Measurements from ENCODE around the gene PIEZO1.

Gene PIEZO1

GRCh38 chr16:88742896-88743605 is 42.0 kb downstream of the PIEZO1 start:
- H3K4me3 Mint-ChIP-seq = no peak overlapping the region
- no peaks in the 10 kb centered on the region for H3K9me3 Mint-ChIP-seq
- DNase-seq = no peak
- no peaks in the 10 kb centered on the region for H3K27me3 Mint-ChIP-seq
- no peak overlapping the region for H3K27ac Mint-ChIP-seq
- H3K4me1 Mint-ChIP-seq = peaks cover 40% of the 10 kb centered on the region
- peaks cover 9% of the 10 kb centered on the region for H3K36me3 Mint-ChIP-seq
- CTCF ChIA-PET = interaction anchor here (0.9 to 4.5 kb wide), 12 partner anchors 9 to 995 kb away, joined by 3 to 40 read pairs (median 4); partner anchors contain the start of genes GALNS, PIEZO1 and TRAPPC2L

- H3K27me3 Mint-ChIP-seq = no peaks in the 10 kb centered on the region
- H3K27ac Mint-ChIP-seq = no peak overlapping the region
- CTCF ChIA-PET = interaction anchor here (1.3 kb wide), 1 partner anchor 12 kb away, joined by 4 read pairs; no protein-coding TSS in a partner anchor
- peaks cover 9% of the 10 kb centered on the region for H3K36me3 Mint-ChIP-seq
- H3K4me3 Mint-ChIP-seq = no peak overlapping the region
- no peaks in the 10 kb centered on the region for H3K9me3 Mint-ChIP-seq
- H3K4me1 Mint-ChIP-seq = peaks cover 32% of the 10 kb centered on the region
- DNase-seq = no peak
Observed at GRCh38 chr16:88741368-88741767, 43.7 kb downstream of the PIEZO1 start.

GRCh38 chr16:88740727-88741055 is 44.3 kb downstream of the PIEZO1 start:
- Mint-ChIP-seq H3K27me3 (no peaks in the 10 kb centered on the region), H3K36me3 (peaks cover 9% of the 10 kb centered on the region), H3K4me3 (no peak overlapping the region), H3K27ac (no peak overlapping the region), H3K4me1 (peaks cover 25% of the 10 kb centered on the region), H3K9me3 (no peaks in the 10 kb centered on the region)
- DNase-seq = no peak
- CTCF ChIA-PET = interaction anchor here (1.3 to 2.4 kb wide), 2 partner anchors 13 to 40 kb away, joined by 4 to 6 read pairs; no protein-coding TSS in a partner anchor

- no peak overlapping the region for H3K4me3 Mint-ChIP-seq
- no peaks in the 10 kb centered on the region for H3K27me3 Mint-ChIP-seq
- peaks cover 20% of the 10 kb centered on the region for H3K4me1 Mint-ChIP-seq
- peaks cover 10% of the 10 kb centered on the region for H3K36me3 Mint-ChIP-seq
- CTCF ChIA-PET = interaction anchor here (1.0 to 2.4 kb wide), 3 partner anchors 13 to 41 kb away, joined by 3 to 6 read pairs (median 4); no protein-coding TSS in a partner anchor
- DNase-seq = no peak
- H3K27ac Mint-ChIP-seq = peak overlapping the region; percentile 55
- H3K9me3 Mint-ChIP-seq = no peaks in the 10 kb centered on the region
Observed at GRCh38 chr16:88739977-88740726, 44.9 kb downstream of the PIEZO1 start.

GRCh38 chr16:88739139-88739976 is 45.7 kb downstream of the PIEZO1 start:
- H3K27me3 Mint-ChIP-seq = no peaks in the 10 kb centered on the region
- no peak overlapping the region for H3K4me3 Mint-ChIP-seq
- CTCF ChIA-PET = interaction anchor here (0.7 to 2.7 kb wide), 4 partner anchors 19 to 192 kb away, joined by 3 to 14 read pairs (median 4); no protein-coding TSS in a partner anchor
- no peaks in the 10 kb centered on the region for H3K9me3 Mint-ChIP-seq
- DNase-seq = no peak
- peaks cover 14% of the 10 kb centered on the region for H3K4me1 Mint-ChIP-seq
- H3K27ac Mint-ChIP-seq = no peak overlapping the region
- H3K36me3 Mint-ChIP-seq = peaks cover 10% of the 10 kb centered on the region

- Mint-ChIP-seq H3K27ac (no peak overlapping the region), H3K9me3 (no peaks in the 10 kb centered on the region), H3K27me3 (no peaks in the 10 kb centered on the region), H3K4me1 (peaks cover 5% of the 10 kb centered on the region), H3K36me3 (peaks cover 13% of the 10 kb centered on the region), H3K4me3 (no peak overlapping the region)
- DNase-seq = no peak
- CTCF ChIA-PET = interaction anchor here (0.7 to 3.6 kb wide), 14 partner anchors 8 to 479 kb away, joined by 3 to 49 read pairs (median 6); partner anchors contain the start of genes PIEZO1 and ZNF778
Observed at GRCh38 chr16:88738151-88739084, 46.6 kb downstream of the PIEZO1 start.

- Mint-ChIP-seq H3K4me3 (no peak overlapping the region), H3K27me3 (no peaks in the 10 kb centered on the region), H3K36me3 (peaks cover 13% of the 10 kb centered on the region), H3K9me3 (no peaks in the 10 kb centered on the region), H3K4me1 (peaks cover 2% of the 10 kb centered on the region), H3K27ac (no peak overlapping the region)
- CTCF ChIA-PET = interaction anchor here (0.5 to 3.6 kb wide), 28 partner anchors 9 to 480 kb away, joined by 3 to 49 read pairs (median 4); partner anchors contain the start of genes PIEZO1, TRAPPC2L and ZNF778
- DNase-seq = peak; percentile 80
Observed at GRCh38 chr16:88737298-88738150, 47.5 kb downstream of the PIEZO1 start.

GRCh38 chr16:88736496-88736895 is 48.5 kb downstream of the PIEZO1 start:
- Mint-ChIP-seq H3K4me3 (no peak overlapping the region), H3K4me1 (peaks cover 3% of the 10 kb centered on the region), H3K27ac (no peak overlapping the region), H3K9me3 (no peaks in the 10 kb centered on the region), H3K27me3 (no peaks in the 10 kb centered on the region), H3K36me3 (peaks cover 16% of the 10 kb centered on the region)
- DNase-seq = no peak
- CTCF ChIA-PET = interaction anchor here (0.8 to 3.6 kb wide), 10 partner anchors 10 to 361 kb away, joined by 3 to 49 read pairs (median 4); no protein-coding TSS in a partner anchor

- H3K36me3 Mint-ChIP-seq = peaks cover 17% of the 10 kb centered on the region
- CTCF ChIA-PET = interaction anchor here (1.0 to 3.6 kb wide), 4 partner anchors 10 to 79 kb away, joined by 3 to 49 read pairs (median 12); no protein-coding TSS in a partner anchor
- no peaks in the 10 kb centered on the region for H3K9me3 Mint-ChIP-seq
- DNase-seq = no peak
- H3K4me1 Mint-ChIP-seq = peaks cover 7% of the 10 kb centered on the region
- no peaks in the 10 kb centered on the region for H3K27me3 Mint-ChIP-seq
- no peak overlapping the region for H3K4me3 Mint-ChIP-seq
- no peak overlapping the region for H3K27ac Mint-ChIP-seq
Observed at GRCh38 chr16:88736088-88736487, 48.9 kb downstream of the PIEZO1 start.

- Mint-ChIP-seq H3K36me3 (peaks cover 19% of the 10 kb centered on the region), H3K9me3 (no peaks in the 10 kb centered on the region), H3K27ac (no peak overlapping the region), H3K4me3 (no peak overlapping the region), H3K27me3 (no peaks in the 10 kb centered on the region), H3K4me1 (peaks cover 9% of the 10 kb centered on the region)
- CTCF ChIA-PET = interaction anchor here (1.4 to 3.6 kb wide), 3 partner anchors 11 to 50 kb away, joined by 4 to 49 read pairs (median 19); no protein-coding TSS in a partner anchor
- no peak for DNase-seq
Observed at GRCh38 chr16:88735616-88736015, 49.4 kb downstream of the PIEZO1 start.

- CTCF ChIA-PET = interaction anchor here (1.4 to 3.6 kb wide), 2 partner anchors 46 to 51 kb away, joined by 4 to 49 read pairs; no protein-coding TSS in a partner anchor
- Mint-ChIP-seq H3K27me3 (no peaks in the 10 kb centered on the region), H3K36me3 (peaks cover 21% of the 10 kb centered on the region), H3K9me3 (no peaks in the 10 kb centered on the region), H3K27ac (no peak overlapping the region), H3K4me1 (peaks cover 9% of the 10 kb centered on the region), H3K4me3 (no peak overlapping the region)
- no peak for DNase-seq
Observed at GRCh38 chr16:88735121-88735520, 49.9 kb downstream of the PIEZO1 start.

GRCh38 chr16:88734361-88734728 is 50.7 kb downstream of the PIEZO1 start:
- CTCF ChIA-PET = interaction anchor here (0.7 to 0.9 kb wide), 2 partner anchors 9 to 13 kb away, joined by 3 read pairs; no protein-coding TSS in a partner anchor
- Mint-ChIP-seq H3K36me3 (peaks cover 25% of the 10 kb centered on the region), H3K27me3 (no peaks in the 10 kb centered on the region), H3K4me3 (no peak overlapping the region), H3K9me3 (no peaks in the 10 kb centered on the region), H3K27ac (no peak overlapping the region), H3K4me1 (peaks cover 9% of the 10 kb centered on the region)
- no peak for DNase-seq

Measured in activated naive CD4-positive, alpha-beta T cell treated with anti-CD3 and anti-CD28 coated beads, Interleukin-2, amount 10 ng/mL, durations not matched to agents 7 days and 5 days (primary cell).